C4-2B (cell line): ENCODE data around the gene MBD6.

Experiments
- CTCF ChIP-seq: fragments of 450-650 bp; conservative IDR thresholded peaks from 2 replicates; pipeline ENCODE4 v1.5.1; 2017; ENCODE audit warnings: mild to moderate bottlenecking
- ZFX ChIP-seq: fragments of 450-650 bp; IDR thresholded peaks from 2 replicates; pipeline ENCODE4 v1.6.1; 2017

GRCh38 chr12:57488402-57489156, 34.0 kb upstream of the MBD6 start:
- no peak for TF ChIP-seq CTCF
- TF ChIP-seq ZFX = no peak
